Liver (tissue), 3 donors: ENCODE data around the gene RASA3.

Experiments
- ATF3 ChIP-seq: IDR thresholded peaks from 2 replicates; pipeline ENCODE4 v1.6.1; 2016; ENCODE audit warnings: antibody characterized with exemption
- EGR1 ChIP-seq, 2 donors: IDR thresholded peaks; 2 replicates each; pipeline ENCODE4 v1.6.1; 2016 to 2018; ENCODE audit warnings: antibody characterized with exemption in 2 of 2, low read depth in 2 of 2
- MAX ChIP-seq: IDR thresholded peaks from 2 replicates; pipeline ENCODE4 v1.6.1; 2016; ENCODE audit warnings: antibody characterized with exemption
- RAD21 ChIP-seq, 2 donors: IDR thresholded peaks; 2 replicates each; pipeline ENCODE4 v1.6.1; 2016; ENCODE audit warnings: antibody characterized with exemption in 2 of 2, mild to moderate bottlenecking in 2 of 2
- SP1 ChIP-seq: IDR thresholded peaks from 2 replicates; pipeline ENCODE4 v1.6.1; 2018; ENCODE audit warnings: antibody characterized with exemption, mild to moderate bottlenecking
- TAF1 ChIP-seq: conservative IDR thresholded peaks from 2 replicates; pipeline ENCODE4 v1.6.1; 2016; ENCODE audit warnings: antibody characterized with exemption, mild to moderate bottlenecking
- ZBTB33 ChIP-seq: IDR thresholded peaks from 2 replicates; pipeline ENCODE4 v1.6.1; 2016; ENCODE audit warnings: antibody characterized with exemption
- TF ChIP-seq, protein P1 (sequence below): IDR thresholded peaks from 2 replicates; pipeline ENCODE4 v1.6.1; 2016; ENCODE audit warnings: antibody characterized with exemption, mild to moderate bottlenecking
- TF ChIP-seq, protein P2 (sequence below): fragments of 150-350 bp; IDR thresholded peaks from 2 replicates; pipeline ENCODE4 v1.5.1; 2017; ENCODE audit warnings: improper control_type of control experiment, low read depth, low read length; ENCODE audit not compliant: missing input control
- donor health status: healthy.
- donor health status: healthy.

DNA sequence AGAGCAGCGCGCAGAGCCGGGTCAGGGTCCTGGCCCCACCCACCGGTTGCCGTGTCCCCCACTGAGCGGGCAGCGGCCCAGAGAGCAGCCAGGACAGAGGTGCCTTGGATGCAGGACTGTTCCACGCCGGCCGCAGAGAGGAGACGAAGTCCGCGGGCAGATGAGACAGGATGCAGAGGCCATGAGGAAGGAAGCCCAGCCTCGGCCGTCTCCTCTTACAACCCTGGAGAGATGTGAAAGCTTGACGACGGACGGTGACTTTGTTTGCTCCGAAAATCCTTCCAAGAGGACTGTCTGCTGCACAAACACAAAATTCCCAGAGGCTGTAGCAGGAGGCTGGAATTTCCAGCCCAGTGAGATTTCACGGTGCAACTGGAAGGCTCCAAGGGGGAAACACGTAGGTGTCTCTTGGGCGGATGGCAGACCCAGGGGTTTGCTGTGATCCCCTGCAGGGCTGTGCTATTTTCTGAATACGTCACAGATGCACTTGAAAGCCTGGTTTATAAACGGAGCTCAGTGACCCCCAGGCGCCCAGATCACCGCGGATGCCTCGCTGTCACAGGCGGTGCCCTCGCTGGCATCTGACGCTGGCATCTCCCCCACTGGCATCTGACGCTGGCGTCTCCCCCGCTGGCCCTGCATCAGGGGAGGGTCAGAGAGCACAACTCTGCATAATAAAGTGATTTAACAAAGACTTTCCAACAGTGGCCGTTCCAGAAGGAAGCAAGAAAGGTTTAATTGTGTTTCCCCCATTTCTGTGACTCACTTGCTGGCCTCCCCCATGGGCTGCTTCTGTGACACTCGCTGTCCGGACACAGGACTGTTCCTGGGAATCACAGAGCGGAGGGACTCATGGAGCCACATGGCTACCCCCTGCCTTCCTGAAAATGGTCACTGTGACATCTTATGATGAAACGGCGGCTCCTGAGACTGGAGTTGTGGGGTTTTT is 96.6 kb downstream of the RASA3 start:
- TF ChIP-seq, protein P1, sequence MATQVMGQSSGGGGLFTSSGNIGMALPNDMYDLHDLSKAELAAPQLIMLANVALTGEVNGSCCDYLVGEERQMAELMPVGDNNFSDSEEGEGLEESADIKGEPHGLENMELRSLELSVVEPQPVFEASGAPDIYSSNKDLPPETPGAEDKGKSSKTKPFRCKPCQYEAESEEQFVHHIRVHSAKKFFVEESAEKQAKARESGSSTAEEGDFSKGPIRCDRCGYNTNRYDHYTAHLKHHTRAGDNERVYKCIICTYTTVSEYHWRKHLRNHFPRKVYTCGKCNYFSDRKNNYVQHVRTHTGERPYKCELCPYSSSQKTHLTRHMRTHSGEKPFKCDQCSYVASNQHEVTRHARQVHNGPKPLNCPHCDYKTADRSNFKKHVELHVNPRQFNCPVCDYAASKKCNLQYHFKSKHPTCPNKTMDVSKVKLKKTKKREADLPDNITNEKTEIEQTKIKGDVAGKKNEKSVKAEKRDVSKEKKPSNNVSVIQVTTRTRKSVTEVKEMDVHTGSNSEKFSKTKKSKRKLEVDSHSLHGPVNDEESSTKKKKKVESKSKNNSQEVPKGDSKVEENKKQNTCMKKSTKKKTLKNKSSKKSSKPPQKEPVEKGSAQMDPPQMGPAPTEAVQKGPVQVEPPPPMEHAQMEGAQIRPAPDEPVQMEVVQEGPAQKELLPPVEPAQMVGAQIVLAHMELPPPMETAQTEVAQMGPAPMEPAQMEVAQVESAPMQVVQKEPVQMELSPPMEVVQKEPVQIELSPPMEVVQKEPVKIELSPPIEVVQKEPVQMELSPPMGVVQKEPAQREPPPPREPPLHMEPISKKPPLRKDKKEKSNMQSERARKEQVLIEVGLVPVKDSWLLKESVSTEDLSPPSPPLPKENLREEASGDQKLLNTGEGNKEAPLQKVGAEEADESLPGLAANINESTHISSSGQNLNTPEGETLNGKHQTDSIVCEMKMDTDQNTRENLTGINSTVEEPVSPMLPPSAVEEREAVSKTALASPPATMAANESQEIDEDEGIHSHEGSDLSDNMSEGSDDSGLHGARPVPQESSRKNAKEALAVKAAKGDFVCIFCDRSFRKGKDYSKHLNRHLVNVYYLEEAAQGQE = no peak
- TF ChIP-seq, protein P2, sequence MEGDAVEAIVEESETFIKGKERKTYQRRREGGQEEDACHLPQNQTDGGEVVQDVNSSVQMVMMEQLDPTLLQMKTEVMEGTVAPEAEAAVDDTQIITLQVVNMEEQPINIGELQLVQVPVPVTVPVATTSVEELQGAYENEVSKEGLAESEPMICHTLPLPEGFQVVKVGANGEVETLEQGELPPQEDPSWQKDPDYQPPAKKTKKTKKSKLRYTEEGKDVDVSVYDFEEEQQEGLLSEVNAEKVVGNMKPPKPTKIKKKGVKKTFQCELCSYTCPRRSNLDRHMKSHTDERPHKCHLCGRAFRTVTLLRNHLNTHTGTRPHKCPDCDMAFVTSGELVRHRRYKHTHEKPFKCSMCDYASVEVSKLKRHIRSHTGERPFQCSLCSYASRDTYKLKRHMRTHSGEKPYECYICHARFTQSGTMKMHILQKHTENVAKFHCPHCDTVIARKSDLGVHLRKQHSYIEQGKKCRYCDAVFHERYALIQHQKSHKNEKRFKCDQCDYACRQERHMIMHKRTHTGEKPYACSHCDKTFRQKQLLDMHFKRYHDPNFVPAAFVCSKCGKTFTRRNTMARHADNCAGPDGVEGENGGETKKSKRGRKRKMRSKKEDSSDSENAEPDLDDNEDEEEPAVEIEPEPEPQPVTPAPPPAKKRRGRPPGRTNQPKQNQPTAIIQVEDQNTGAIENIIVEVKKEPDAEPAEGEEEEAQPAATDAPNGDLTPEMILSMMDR = no peak
- TF ChIP-seq RAD21 (IDR thresholded peaks at IDR 0.05) = peak in 1 of 2 donors; percentile 22
- no peak for TF ChIP-seq ZBTB33
- TF ChIP-seq EGR1 (IDR thresholded peaks at IDR 0.05; ENCODE audit: low read depth in 2 of 2) = no peak
- no peak for TF ChIP-seq MAX
- TF ChIP-seq TAF1 = no peak
- no peak for TF ChIP-seq ATF3
- no peak for TF ChIP-seq SP1
